Activated CD8-positive, alpha-beta memory T cell treated with anti-CD3 and anti-CD28 coated beads for 4 hours (primary cell): ENCODE results near the gene ACAN.
A peak's percentile ranks its signal among the peaks of the same experiment; 100 is the strongest.
"Not testable (repeated sequence)": the region's sequence is repeated elsewhere in the genome, so short reads cannot be mapped to it uniquely, and the experiment has no call there.

Experiments used
- DNase-seq, 2 donors: peaks; one replicate each; pipeline ENCODE4 v3.0.0-alpha.2; 2020; ENCODE audit warnings: low read depth in 2 of 2

Gene ACAN

DNA sequence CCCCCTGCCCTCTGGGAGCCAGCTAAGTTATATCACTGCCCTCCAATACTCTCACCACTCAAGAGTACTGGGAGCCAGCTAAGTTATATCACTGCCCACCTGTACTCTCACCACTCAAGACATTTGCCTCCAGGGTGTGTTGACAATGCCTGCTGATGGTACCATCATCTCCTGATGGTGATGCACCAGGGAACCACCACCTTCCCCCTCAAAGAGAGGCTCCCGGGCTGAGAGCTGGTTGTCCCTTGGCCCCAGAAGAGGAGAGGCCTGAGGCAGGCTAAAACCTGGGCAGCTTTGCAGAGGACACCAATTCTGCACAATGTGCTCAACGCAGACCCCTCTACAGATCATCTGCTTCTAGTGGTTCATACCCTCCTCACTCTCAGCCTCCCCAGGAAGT, 99.6 kb downstream of the ACAN start:
- DNase-seq = no peak

- DNase-seq = no peak
These were observed 101.0 kb downstream of the ACAN start for GRCh38 chr15:88904257-88904623.

- peak; percentile 81 to 84 for DNase-seq
These were observed 101.5 kb downstream of the ACAN start for GRCh38 chr15:88904624-88905327.

DNA sequence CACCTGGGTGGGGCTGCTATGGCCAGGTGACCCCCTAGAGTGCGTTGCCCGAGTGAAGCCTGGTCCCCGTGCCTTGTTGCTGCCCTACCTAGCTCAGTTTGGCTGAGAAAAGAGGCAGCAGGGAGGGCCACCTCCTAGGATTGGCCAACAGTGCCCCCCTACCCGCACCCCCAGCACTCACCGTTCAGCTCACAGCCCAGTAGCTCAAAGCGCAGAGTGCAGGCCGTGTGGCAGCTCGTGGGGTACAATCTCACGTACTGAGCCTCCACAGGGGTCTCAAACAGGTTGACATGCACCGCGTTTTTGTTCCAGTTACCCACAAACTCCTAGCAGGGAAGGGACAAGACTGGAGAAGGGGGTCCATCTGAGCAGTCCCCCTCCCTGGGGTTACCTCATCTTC, 102.3 kb downstream of the ACAN start:
- no peak for DNase-seq

GRCh38 chr15:88906130-88906529, 102.9 kb downstream of the ACAN start:
- DNase-seq = no peak

DNA sequence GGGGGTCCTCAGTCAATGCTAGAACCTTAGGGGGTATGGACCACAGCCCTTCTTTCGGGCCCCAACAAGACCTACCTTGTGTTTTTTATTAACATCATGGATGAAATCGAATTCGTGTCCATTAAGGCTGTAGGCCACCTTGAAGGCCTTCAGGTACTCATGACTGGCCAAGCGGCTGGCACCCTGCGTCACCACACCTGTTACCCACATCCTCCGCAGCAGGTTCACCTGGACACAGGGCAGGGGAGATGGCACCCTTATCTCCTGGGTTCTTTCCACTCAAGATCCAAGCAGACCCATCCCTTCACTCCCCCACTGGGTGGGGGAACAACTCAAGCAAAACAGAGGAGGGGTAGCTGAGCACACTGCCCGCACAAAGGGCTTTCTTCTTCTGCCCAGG, 103.3 kb downstream of the ACAN start:
- DNase-seq = no peak

GRCh38 chr15:88907111-88907510, 103.9 kb downstream of the ACAN start:
- DNase-seq = no peak

- DNase-seq = no peak
These were observed 104.9 kb downstream of the ACAN start for GRCh38 chr15:88908123-88908522.

DNA sequence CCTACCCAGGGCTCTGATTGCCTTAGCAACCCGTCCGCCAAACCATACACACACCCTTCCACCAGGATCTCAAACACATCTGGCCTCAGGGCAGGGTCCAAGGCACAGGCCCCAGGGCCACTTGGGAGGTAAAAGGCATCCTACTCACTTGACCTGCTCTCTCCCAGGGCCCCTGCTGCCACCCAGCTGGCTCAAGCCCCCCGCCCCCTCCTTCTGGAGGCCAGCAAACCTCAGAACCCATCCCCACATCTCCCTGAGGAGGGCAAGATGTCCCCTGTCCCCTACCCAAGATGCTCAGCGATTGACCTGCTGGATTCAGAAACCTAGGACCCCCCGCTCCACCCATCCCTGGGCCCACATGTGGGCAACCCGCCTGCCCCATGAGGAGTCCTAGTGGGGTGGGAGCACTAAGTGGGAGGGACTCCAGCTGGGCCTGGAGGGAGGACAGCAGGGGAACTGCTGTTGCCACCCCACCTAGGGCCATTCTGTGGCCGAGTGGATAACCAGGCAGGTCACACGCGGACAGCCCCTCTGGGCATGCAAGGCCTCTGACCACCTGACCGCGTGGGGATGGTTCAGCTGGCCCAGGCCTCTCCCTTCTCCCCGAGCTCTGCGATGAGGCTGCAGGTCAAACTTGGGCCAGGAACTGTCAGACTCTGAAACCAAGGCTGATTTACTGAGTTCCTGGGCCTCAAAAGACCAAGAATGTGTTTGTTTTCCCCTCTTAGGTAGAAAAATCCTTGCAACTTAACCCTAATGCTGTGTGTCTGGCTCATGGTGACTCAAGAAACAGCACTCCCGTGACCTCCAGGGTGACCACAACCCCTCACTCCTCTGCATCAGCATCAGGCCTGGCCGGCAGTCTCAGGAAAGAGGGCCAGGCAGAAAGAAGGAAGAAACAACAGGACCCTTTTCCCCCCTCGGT, 105.7 kb downstream of the ACAN start:
- DNase-seq = no peak

GRCh38 chr15:88909956-88910831, 107.0 kb downstream of the ACAN start:
- no peak for DNase-seq

DNA sequence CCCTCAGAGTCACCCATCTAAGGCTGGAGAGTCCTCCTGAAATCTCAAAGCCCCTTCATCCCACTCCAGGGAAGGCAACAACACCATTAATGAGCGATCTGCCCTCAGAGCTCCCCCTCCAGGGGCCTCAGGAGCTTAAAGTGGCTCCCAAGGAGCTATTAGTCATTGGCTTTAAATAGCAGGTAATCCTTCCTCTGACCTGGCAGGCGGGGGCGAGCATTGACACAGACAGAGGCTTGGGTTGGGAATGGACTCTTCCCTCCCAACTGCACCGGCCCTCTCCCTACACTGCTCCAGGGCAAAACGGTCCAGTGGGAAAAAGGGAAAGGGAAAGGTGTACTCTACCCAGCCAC, 108.5 kb downstream of the ACAN start:
- no peak for DNase-seq

GRCh38 chr15:88912500-88912921, 109.3 kb downstream of the ACAN start:
- DNase-seq = no peak

GRCh38 chr15:88913017-88913849, 110.0 kb downstream of the ACAN start, which contains the start of gene MFGE8:
Gene MFGE8 (minus strand): TSS chr15:88913379. CDS start chr15:88913319, 60 bp downstream.
- peak; percentile 33 for DNase-seq

DNA sequence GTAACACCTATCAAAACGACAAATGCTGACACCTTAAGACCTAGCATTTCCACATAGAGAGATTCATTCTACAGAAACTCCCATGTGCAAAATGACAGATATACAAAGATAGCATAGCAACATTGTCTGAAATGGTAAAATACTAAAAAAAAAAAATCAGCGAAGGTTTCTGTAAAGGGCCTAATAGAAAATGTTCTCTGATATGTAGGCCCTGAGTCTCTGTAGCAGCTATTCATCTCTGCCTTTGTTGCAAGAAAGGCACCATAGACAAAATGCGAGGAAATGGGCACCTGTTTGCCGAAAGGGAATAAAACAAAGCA, 110.6 kb downstream of the ACAN start:
- DNase-seq = no peak

- no peak for DNase-seq
These were observed 112.1 kb downstream of the ACAN start for GRCh38 chr15:88915354-88915753.

DNA sequence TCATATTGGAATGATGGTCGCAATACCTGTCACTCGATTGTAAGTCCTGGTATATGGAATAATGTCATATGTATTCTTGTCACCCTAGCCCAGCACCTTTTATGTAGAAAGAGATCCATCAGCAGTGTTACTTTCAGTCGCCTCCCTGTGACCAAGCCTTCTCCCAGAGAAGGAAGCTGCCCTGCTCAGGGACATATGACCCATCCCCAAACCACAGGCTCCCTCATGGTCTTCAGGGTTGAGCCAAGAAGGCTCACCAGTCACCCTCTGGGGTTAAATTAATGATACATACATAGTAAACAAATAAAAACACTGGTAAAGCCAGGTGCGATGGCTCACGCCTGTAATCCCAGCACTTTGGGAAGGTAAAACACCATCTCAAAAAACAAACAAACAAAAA, 114.5 kb downstream of the ACAN start:
- no peak for DNase-seq

DNA sequence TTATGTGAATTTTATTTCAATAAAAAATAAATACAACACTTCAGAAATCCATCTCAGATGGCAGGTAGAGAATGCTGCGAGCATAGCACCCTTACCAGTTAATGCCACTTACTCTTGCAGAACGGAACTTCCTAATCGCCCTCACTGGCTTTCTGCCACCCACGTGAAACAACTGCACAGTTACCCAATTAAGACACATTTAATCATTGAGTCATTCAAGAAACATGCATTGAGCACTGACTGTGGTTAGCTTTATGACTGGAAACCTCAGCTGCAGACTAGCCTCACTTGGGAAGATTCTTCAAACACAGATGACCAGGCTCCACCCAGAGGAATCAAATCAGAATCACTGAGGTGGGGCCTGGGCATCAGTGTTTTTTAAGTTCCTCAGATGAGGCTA, 115.5 kb downstream of the ACAN start:
- no peak for DNase-seq

DNA sequence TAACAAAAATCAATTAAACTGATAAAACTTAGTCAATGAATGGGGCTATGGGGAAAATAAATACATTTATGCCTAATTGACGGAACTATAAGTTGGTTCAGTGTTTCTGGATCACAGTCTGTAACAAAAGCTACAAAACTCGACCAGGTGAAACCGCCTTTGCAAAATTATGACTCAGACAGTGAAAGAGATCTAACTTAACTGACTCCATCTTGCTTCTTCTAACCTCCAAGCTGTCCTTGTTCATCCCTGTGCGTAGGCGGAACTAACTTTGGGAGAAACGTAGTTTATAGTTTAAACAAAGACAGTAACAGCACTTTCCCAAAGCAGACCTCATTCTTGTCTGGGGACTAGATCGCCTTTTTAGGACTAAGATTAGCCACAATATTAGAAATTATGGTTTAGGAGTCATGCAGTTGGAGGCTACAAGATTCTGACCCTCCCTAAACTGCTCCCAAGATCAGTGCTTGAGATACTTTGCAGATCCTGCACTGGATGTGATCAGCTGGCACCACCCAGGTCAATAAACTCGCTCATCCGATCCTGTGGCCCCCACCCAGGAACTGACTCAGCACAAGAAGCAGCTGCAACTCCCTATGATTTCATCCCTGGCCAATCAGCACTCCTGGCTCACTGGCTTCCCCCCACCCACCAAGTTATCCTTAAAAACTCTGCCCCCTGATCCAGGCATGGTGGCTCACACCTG, 117.1 kb downstream of the ACAN start:
- DNase-seq = no peak

DNA sequence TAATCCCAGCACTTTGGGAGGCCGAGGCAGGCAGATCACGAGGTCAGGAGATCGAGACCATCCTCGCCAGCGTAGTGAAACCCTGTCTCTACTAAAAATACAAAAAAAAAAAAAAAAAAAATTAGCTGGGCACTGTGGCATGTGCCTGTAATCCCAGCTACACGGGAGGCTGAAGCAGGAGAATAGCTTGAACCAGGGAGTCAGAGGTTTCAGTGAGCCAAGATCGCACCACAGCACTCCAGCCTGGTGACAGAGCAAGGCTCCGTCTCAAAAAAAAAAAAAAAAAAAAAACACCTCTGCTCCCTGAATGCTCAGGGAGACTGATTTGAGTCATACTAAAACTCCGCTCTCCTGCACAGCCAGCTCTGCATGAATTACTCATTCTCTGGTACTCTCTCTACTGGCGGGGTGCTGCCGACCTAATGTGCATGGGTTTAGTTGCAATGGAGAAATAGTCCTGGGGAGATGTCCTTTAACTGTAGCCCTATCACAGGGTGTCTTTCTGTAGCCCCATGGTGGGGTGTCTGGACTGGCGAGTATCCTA, 117.7 kb downstream of the ACAN start:
- not testable (repeated sequence) for DNase-seq
